UCSD-AML1 (cell line): ENCODE results near the gene ALPI.

ENCODE experiments used
- DNase-seq: peaks from one replicate; lab custom pipeline; 2025; ENCODE audit not compliant: unreplicated experiment; lab: John Stamatoyannopoulos, UW

ALPI gene

GRCh38 chr2:232483923-232484627 lies 28.1 kb downstream of the ALPI start:
- DNase-seq, result no peak

- DNase-seq, result no peak
Measured at GRCh38 chr2:232484628-232485347, 28.8 kb downstream of the ALPI start.

DNA sequence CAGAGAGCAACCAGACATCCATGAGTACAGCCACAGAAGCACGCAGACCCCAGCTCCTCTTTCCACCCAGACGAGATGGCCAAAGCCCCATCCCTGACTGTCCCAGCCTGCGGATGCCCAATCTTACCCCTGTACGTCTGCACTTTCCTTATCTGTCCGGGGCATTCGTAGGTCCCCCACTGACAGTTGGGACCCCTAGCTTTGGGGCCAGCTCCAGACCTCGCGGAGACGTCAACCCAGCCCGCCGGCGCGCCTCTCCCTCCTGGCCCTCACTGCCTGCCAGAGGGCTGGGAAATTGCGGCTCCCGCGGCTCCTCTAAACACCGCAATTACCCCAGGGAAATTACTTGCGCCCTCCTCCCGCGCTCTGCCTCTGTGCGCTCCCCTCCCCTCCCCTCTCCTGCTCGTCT lies 29.4 kb downstream of the ALPI start:
- no peak for DNase-seq

DNA sequence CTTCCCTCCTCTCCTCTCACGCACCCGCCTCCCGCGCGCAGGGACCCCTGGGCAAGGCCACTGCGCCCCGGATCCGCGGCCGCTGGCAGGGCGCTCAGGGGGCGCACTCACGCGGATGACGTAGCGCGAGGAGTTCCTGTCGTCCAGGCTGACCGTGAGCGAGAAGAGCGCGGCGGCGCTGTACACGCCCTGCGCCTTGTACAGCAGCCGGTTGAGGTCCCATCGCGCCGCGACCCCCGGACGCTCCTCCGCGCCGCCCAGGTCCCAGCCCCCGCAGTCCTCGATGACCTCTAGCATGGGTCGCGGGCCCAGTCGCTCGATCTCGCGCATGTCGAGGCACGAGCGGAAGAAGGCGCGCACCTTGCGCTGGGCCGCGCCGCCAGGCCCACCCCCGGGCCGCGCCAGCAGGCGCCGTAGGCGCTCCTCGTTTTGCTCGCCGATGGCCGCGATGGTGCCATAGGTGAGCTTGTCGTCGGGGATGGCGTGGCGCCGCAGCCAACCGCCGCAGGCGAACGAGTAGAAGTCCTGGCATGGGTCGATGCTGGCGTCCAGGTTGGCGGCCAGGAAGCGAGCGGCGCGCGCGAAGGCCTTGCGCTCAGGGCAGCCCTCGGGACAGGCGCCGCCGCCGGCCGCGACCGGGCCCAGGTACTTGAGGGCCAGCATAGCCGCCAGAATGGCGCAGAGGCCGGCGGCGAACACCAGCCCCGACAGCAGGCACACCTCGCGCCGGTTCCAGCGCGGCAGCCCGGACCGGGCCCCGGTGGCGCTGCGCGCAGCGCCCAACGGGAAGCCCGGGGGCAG lies 30.0 kb downstream of the ALPI start:
- DNase-seq, result no peak

DNA sequence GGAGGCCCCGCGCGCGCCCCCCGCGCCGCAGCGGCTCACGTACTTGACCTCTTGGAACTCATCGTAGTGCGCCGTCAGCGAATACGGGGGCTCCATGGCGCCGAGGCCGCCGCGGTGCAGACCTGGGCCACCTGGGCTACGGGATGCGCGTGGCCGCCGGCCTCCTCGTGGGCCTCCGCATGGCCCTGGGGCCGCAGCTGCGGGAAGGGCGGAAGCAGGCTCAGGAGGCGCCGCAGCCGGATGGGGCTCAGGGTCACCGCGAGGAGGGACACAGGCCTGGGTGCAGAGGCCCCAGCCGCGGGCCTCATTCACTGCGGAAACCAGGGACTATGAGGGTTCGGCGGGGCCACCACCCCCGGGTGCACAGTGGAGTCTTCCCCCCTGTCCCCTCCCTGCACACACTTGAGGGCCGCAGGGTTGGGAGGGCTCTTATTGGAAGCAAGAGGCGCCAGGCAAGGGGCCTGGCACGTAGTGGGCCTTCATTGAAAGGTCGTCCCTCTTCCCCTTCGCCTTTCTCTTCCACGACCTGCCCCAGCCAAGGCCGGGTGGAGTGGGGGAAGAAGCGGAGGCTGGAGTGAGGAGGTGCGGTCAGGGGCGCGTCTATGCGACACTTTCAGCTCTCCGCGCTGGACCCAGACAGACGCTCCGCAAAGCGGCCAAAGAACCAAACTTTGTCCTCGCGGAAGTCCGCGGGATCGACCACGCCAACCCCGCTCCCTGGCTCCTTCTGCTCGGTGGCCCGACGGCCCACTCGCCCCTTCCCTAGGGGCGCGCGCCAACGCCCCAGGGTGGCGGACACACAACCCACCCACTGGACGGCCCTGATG lies 30.8 kb downstream of the ALPI start:
- DNase-seq, result no peak

DNA sequence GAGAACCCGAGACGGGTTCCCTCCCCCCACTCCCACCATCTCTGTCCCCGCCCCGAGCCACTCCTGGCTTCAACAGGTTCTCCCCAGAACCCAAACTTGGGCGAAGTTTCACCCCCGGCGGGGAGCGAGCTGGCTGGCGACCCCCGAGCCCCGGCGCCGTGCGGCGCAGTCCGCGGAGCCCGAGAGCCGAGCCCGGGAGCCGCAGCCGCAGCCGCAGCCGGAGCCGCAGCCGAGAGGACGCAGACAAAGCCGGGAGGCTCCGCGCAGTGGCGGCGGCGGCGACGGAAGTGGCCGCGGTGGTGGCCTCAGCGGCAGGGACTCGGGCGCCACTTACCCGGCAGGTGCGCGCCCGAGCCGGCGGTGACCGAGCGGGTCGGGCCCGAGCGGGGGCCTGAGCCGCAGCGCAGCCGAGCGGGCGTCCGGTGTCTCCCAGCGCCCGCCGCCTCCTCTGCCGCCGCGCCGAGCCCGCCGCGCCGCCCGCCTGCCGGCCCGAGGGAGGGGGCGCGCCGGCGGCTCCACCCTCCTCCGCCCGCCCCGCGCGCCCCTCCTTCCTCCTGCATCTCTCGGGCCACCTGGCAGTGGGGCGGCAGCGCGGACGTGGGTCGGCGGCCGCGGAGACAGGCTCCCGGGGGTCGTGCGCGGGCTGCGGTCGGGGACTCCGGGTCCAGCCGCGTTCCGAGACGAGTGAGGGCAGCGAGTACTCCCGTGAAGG lies 31.6 kb downstream of the ALPI start, which contains the start of gene ECEL1:
TSS of gene ECEL1 (minus strand) at position 450 of the 712 bp plus-strand sequence. CDS start 1,181 bp downstream, outside the sequence.
- no peak for DNase-seq

DNA sequence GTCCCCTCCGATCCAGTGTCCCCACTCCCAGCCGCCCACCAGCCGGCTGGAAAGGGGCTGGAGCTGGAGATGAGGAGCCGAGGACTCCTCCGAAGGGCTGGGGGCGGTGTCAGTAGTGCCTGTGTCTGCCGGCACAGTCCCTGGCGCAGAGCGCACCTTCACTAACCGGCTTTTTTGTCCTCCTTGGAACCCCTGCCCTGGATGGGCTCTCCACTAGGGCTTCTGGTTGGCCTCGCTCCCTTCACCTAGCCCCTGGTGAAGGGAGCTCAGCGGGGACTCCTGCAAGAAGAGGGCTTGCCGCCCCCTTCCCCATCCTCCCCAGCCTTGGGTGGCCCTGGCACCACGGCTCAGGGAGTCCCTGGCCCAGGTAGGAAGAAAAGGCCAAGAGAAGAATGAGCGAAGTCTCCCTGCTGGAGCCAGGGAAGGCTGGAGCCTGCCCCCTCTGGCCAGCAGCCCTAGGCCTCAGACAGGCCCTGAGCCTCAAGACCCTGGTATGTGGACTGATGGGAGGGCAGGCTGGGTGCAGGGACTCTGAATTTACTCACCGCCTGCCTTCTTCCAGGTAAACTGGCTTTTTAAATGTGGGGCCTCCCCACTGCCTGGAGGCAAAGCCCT lies 32.3 kb downstream of the ALPI start:
- no peak for DNase-seq

DNA sequence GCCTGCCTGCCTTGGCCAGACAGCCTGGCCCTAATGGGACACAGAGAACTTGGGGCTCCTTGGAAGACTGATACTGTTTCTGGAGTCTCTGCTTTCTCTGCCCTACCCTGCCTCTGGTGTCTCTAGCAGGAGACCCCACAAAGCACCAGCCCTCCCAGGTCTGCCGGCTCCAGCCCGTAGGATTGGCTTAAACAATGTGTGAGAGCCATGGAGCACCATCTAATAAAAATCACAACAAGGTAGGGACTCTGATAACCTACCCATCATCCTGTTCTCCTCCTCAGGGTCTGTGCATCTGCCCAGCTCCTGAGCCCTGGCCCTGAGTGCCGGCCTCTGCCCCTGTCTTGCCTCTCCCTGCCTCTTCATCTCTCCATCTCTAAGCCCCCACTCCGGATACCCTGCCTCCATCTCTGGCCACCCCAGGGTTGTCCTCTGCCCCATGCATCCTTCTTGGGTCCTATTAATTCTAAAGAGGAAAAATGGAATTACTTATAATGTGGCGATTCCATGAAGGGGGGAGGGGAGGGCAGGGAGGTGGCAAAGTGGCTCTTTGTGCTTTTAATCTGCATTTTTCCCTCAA lies 32.9 kb downstream of the ALPI start:
- no peak for DNase-seq

DNA sequence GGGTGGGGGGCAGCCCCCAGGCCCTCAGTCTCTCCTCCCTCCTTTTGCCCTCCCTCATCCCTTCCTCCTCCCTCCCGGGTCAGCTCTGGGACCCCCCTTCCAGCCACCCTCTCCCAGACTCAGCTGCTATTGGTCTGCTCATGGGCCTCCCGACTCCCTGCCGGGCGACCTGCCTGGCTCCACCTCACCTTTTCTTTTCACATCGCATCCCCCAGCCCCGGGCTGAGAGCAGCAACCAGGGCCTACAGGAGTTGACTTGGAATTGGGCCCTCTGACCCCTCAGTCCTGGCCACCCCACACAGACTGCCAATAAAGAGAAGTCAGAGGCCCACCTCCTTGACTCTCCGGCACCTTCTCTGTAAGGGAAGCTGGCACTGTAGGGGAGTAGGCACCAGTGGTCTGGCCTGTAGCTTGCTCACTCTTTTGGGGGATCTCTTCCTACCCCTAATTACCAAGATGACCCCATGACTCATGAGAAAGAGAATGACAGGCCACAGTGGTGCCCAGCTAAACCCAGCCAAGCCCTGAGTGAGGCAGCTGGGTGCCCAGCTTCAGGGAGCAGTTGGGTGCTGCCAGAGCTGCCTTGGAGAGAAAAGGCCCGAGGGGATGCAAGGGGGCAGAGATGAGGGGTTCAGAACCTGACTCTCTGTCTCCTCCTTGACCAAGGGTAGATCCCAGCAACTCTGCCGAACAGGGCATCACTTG lies 33.7 kb downstream of the ALPI start:
- no peak for DNase-seq

DNA sequence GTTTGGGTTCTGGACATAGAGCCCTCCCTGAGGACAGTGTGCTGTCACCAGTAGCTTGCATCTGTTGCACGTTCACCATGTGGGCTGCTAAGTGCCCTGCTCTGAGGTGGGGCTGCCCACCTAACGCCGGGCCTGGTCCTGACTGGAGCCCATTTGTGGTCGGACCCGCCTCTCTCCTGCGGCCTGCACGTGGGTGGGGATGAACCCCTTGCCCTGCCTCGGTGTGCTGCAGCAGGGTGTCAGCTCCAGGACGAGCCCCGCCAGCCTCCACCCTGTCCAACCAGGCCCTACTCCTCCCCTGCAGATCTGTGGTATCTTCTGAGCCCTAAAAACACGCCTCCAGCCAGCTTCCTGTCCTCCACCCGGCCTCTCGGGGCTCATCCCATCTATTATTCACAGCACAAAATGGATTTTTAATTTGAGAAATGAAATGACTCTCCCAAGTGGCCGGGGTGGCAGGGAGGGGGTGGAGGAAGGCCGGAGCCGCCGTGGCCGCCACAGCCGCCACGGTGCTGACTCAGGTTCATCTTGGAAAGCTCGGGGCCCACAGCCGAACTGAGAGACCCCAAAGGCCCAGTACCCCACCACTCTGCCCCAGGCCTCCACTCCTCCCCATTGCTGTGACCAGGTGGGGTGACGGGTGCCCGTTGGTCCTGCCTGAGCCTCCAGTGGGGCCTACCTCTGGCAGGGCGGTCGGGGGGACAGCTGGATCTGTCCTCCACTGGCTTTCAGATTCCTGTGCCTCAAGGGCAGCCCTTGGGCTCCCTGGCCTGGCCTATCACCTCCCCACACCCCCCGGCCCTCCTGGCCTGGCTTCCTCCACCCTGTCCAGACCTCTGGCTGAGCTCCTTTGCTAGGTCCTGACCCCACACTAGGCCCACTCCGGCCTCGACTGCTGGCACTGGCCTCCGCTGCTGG lies 34.5 kb downstream of the ALPI start:
- no peak for DNase-seq

- DNase-seq, result no peak
Measured at GRCh38 chr2:232491139-232491780, 35.3 kb downstream of the ALPI start.

- DNase-seq, result no peak
Measured at GRCh38 chr2:232492236-232492848, 36.4 kb downstream of the ALPI start.

- DNase-seq, result no peak
Measured at GRCh38 chr2:232492963-232493700, 37.2 kb downstream of the ALPI start.

DNA sequence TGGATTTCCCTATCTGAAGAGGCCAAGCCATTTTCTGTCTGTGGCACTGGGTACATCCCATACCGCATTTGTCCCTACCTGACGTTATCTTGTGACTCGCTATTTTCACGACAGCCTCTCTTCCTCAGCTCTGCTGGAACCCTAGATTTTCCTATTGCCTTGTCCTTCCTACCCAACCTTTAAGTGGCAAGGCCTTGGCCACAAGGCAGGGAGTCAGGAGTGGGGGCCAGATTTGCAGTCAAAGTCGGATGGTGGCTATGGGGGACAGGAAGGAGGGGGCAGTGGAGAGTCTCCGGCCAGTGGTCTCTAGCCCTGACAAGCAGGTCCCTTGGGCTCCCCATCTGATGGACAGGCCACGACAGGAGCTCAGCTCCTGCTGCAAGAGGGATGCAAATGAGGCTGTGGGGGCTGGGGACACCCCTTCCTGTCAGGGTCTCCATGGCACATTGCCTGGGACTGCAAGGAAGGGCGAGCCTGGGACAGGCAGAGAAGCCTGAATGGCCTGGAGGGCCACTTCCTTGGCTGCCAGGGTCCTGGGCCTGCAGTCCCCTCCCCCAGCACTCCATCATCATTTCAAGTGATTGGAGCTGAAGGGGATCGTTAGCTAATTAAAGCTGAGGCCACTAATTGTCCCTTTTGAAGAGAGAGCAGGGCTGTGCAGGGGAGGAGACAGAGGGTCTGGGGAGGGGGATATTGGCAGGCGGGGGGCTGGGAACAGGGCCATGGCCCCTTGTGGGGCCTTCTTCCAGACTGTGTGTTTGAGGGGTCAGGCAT lies 37.9 kb downstream of the ALPI start:
- DNase-seq, result no peak

GRCh38 chr2:232494542-232494941 lies 38.6 kb downstream of the ALPI start:
- DNase-seq, result no peak
